ACHN (cell line): Measurements from ENCODE around the gene ATXN2.
"Not testable (repeated sequence)": the region's sequence is repeated elsewhere in the genome, so short reads cannot be mapped to it uniquely, and the experiment has no call there.

Experiments used
- DNase-seq: peaks from one replicate; pipeline ENCODE4 v3.0.0-alpha.2; 2015
- in situ Hi-C: cut with HindIII; loops from 2 replicates; pipeline ENCODE4 v1.10.0; 2017; ENCODE audit warnings: low sequenced_read_pairs, low pct_ligation_motif_present, low pct_unique_long_range_greater_than_20kb

ATXN2 gene

DNA sequence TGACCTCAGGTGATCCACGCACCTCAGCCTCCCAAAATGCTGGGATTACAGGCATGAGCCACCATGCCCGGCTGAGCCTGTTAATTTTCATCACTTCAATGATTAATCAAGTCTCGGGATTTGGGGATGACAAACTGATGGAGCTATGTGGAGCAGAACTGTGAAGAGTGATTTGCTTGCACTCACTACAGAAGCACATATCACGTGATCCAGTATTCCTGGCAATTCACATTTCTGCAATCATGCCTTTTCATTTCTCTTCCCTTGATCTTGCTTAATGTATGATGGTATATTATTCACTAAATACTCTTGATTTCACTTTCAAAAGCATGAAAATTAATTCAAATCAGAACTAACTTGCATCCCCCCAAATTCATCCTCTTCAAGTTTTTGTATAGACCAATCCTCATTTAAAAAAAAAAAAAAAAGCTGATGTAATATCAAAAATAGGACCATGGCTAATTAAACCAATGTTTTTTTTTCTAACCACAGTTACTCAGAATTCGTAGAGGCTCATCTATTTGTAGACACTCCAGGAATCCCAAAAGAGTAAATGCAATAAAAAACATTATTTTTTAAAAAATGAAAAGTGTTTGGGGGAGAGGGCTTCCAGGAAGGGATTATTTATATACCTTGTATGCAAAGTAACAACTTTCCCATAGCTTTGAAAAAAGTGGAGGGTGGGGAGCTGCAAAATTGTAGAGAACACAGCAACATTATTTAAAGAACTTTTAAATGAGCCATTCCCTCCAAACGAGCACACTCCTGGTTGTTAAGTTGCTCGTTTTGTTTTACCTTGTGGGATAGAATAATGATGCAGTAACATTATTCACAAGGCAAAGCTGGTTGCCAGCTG, 7.0 kb upstream of the ATXN2 start:
- DNase-seq, result no peak
- in situ Hi-C loops, result no loop called here

DNA sequence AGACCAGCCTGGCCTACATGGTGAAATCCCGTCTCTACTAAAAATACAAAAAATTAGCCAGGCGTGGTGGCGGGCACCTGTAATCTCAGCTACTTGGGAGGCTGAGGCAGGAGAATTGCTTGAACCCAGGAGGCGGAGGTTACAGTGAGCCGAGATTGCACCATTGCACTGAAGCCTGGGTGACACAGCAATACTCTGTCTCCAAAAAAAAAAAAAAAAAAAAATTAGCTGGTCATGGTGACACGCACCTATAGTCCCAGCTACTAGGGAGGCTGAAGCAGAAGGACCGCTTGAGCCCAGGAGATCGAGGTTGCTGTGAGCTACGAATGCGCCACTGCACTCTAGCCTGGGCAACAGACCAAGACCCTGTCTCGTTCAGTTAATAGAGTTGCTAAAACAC, 3.7 kb upstream of the ATXN2 start:
- DNase-seq, in situ Hi-C loops: not testable (repeated sequence)

DNA sequence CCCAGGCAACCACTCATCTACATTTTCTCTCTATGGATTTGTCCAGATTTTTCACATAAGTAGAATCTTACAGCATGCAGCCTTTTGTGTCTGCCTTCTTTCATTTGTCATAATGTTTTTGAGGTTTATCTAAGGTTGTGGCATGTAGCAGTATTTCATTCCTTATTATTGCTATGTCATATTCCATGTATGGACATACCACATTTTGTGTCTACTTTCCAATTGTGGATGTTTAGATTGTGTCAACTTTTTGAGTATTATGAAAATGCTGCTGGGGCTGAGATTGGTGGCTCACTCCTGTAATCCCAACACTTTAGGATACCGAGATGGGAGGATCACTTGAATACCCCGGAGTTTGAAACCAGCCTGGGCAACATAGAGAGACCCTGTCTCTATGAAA, 3.2 kb upstream of the ATXN2 start:
- DNase-seq, result no peak
- in situ Hi-C loops, result no loop called here

DNA sequence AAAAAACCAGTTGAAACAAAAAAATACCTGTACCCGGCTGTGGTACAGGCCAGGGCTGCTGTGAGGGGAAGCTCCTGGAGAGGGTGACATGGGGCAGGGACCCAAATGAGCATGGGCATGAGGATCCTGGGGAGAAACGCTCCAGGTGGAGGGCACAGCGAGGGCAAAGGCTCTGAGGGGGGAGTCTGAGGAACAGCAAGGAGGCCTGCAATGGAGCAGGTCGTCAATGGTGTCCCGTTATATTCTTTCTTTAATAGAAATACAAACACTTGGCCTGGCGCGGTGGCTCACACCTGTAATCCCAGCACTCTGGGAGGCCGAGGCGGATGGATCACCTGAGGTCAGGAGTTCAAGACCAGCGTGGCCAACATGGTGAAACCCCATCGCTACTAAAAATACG, 1.9 kb upstream of the ATXN2 start:
- in situ Hi-C loops, DNase-seq: not testable (repeated sequence)

DNA sequence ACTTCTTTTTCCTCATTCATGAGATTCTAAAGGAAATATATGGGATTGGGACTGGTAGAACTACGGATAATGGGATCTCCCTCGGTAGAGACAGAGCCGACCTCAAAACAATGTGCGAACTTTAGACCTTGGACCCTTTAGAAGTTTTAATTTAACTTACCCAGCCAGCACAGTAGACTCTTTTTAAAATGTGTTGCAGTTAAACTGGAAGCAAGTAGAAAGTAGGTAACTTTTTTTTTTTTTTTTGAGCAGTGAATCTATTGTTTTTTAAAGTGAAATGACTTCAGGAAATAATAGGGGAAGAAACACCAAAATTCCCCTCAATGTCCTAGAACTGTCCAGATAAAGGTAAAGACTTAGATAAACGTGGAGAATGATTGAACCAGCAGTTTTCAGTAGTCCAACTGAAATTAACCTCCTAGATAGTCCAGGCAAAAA, 1.1 kb upstream of the ATXN2 start:
- in situ Hi-C loops, result no loop called here
- DNase-seq, result no peak

DNA sequence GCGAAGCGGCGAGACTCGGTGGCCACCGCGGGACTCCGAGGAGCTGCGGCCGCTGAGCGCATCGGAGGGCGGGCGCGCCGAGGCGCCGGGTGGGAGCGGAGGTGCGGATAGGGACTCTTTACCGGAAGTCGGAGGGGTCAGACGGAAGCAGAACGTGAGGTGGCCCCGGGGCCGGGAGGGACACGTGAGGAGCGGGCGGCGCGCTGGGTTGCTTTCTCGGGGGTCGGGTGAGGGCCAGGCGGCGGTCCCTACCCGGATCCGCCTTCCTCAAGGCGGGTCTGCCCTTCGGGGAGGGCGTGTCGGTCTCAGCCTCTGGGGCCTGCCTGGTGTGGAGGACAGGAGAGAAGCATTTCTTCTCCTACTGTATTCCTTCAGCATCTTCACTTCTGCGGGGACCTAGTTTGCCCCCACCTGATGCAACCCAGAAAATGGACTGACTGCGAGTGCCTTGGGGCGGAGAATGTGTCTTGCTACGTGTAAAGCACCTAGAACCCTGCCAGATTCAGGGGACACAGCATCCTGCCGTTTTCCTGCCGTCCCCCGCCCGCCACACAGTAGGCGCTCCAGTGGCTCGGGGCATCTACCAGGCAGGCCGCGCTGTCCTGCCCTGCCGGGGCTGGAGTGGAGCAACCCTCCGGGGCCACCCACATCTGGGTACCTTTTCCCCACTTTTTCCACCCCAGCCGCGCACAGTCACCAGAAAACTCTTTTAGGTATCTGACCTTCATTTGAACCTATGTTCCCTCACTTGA, 514 bp upstream of the ATXN2 start:
- DNase-seq, result peak; percentile 98
- in situ Hi-C loops, result no loop called here

DNA sequence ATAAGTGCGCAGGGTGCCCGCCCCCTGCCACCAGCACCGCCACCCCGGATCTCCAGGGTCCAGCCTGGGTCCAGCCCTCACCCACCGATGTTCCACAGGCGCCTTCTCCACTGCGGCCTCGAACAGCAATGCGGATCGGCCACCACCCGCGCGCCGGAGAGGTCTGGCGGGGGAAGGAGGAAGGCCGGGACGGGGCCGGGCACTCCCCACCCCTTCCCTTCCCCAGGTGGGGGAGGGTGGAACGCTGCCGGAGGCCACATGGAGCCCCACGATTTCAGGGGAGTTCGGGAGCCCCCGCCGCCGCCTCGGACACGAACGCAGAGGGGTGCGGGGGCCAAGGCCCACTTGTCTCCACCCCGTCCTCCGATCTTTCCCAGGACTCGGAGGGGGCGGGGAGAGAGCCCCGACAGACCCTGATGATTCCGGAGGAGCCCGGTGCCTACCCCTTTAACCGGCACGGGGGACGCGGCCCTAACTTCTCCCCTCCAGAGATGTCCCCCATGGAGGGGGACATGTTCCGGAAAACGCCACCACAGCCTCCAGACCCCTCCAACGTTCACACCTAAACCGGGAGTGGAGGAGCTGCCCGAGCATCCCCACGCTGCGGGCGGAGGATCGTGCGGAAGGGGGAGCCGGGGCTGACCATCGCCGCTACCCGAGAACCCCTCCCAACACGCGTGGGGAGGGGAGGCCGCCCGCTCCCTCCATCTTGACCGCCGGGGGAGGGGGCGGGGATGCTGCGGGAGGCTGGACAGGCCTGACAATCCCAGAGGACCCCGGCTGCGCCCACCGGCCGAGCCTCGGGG, 1.1 kb downstream of the ATXN2 start:
- peak; percentile 57 for DNase-seq
- in situ Hi-C loops, result no loop called here

DNA sequence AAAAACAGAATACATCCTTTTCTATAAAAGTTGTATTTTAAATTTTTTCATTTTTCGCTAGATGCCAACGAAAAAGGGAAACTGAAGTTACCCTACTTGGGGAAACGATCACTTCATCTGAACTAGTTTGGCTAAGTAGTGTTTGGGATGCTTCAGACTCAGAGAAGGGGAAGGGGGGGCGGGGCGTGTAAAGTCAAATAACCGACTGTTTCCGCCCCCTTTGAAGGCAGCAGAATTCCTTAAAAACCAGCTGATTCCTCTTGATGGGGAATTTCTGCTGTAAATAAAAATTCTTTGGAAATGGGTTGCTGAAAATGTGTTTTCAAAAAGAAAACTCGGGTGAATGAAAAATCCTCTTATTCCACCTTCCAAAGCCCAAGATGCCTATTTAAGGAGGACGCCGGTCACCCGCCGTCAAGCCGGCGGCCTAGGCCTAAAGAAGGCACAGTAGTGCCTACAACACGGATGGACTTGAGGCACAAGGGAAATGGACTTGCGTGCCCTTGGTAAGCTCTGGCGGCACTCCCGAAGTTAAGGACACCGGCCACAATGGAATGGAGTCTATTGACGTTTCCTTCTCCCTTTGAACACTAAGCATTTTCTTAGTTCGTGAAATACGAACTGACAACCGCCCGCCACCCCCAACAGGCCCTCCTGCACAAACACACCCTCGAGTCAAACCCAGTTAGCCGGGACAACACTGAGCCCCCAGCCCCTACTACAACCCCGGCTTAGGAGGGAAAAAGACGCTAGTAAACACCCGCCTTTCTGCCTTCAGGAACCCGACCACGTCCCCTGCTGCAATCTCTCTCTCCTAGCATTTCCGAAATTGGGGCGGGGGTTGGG, 1.9 kb downstream of the ATXN2 start:
- DNase-seq, result peak; percentile 81
- in situ Hi-C loops, result no loop called here

DNA sequence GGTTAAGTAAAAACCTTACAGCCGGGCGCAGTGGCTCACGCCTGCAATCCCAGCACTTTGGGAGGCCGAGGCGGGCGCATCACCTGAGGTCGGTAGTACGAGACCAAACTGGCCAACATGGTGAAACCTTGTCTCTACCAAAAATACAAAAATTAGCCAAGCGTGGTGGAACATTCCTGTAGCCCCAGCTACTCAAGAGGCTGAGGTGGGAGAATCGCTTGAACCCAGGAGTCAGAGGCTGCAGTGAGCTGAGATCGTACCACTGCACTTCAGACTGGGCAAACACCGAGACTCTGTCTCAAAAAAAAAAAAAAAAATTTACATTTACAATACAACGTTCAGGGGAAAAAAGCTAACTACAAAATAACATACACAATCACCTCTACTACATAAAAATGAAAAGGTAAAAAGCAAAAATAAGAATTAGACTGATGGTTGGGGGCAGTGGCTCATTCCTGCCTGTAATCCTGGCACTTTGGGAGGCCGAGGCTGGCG, 3.7 kb downstream of the ATXN2 start:
- in situ Hi-C loops, result not testable (repeated sequence)

DNA sequence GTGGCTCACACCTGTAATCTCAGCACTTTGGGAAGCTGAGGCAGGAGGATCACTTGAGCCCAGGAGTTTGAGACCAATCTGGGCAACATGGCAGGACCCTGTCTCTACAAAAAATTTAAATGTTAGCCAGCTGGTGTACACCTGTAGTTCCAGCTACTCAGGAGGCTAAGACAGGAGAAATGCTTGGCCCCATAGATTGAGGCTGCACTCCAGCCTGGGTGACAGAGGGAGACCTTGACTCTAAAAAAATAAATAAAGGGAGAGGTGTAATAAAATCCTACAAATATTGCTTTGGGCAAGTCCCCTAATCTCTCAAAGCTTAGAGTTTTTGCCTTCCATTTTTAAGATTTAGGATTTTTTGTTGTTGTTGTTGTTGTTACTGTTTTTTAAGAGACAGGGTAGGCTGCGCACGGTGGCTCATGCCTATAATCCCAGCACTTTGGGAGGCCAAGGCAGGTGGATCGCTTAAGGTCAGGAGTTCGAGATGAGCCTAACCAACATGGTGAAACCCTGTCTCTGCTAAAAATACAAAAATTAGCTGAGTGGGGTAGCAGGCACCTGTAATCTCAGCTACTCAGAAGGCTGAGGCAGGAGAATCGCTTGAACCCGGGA, 7.6 kb downstream of the ATXN2 start:
- DNase-seq, in situ Hi-C loops: not testable (repeated sequence)

More for the DNA sequence above, 3.7 kb downstream of the ATXN2 start:
- not testable (repeated sequence) for DNase-seq

DNA sequence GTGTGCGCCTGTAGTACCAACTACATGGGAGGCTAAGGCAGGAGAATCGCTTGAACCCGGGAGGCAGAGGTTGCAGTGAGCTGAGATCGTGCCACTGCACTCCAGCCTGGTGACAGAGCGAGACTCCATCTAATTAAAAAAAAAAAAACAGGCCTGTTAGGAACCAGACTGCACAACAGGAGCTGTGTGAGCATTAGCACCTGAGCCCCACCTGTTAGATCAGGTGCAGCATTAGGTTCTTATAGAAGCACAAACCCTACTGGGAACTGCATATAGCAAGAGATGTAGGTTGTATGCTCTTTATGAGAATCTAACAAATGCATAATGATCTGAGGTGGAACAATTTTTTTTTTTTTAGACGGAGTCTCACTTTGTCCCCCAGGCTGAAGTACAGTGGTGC, 8.6 kb downstream of the ATXN2 start:
- DNase-seq, result no peak
- in situ Hi-C loops, result no loop called here

DNA sequence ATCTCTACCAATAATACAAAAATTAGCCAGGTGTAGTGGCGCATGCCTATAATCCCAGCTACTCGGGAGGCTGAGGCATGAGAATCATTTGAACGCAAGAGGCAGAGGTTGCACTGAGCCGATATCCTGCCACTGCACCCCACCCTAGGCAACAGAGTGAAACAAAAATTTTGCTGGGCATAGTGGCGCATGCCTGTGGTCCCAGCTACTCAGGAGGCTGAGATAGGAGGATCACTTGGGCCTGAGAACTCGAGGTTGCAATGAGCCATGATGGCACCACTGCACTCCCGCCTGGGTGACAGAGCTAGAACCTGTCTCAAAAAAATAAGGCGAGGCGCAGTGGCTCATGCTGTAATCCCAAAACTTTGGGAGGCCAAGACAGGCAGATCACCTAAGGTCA, 9.5 kb downstream of the ATXN2 start:
- in situ Hi-C loops, result no loop called here

DNA sequence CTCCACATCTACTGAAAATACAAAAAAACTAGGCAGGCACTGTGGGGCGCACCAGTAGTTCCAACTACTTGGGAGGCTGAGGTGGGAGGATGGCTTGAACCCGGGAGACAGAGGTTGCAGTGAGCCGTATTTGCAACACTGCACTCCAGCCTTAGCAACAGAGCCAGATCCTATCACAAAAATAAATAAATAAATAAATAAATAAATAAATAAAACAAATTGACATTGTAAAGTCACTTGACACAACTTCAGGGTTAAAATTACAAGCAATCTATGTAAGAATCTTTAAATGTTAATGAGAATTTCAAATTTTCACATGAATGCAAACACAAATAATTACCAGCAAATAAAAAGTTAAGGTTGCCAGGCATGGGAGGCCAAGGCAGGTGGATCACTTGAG, 11.1 kb downstream of the ATXN2 start:
- DNase-seq, result no peak
- in situ Hi-C loops, result no loop called here

More for the DNA sequence above, 9.5 kb downstream of the ATXN2 start:
- no peak for DNase-seq

DNA sequence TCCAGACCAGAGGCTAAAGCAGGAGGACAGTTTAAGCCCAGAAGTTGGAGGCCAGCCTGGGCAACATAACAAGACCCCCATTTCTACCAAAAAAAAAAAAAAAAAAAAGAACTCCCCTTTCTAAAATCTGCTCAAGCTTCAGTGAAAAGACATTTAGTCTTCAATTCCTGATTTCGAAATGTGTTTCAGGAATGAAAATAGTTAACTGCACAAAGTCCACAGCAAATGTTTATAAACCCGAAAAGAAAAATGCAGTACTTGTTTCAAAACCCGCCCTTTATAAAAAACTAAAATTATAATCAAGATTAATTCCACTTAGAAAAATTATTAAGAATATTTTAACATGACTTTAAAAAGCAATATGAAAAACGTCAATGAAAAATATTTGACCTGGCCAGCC, 12.1 kb downstream of the ATXN2 start:
- DNase-seq, result no peak
- in situ Hi-C loops, result no loop called here

DNA sequence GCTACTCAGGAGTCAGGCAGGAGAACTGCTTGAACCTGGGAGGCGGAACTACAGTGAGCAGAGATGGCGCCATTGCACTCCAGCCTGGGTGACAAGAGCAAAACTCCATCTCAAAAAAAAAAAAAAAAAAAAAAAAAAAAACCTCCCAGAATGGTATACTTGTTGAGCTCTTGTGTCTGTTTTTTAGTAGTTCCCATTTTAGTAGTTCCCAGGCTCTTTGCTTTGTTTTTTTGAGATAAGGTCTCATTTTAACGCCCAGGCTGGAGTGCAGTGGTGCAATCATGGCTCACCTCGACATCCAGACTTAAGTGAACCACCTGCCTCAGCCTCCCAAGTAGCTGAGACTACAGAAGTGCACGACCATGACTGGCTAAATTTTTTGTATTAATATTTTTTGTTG, 13.4 kb downstream of the ATXN2 start:
- in situ Hi-C loops, result no loop called here
- no peak for DNase-seq

DNA sequence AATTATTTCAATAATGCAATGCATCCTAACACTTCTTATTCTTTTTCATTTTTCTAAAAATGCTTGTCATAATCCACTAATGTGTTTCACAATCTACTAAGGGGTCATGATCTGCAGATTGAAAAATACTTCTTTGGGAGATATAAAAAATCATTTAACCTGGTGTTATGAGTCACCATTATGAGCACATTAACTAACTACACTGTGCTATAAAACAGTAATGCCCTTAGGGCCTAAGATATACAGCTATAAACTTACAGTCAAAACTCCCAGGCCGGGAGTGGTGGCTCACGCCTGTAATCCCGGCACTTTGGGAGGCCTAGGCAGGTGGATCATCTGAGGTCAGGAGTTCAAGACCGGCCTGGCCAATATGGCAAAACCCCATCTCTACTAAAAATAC, 14.2 kb downstream of the ATXN2 start:
- in situ Hi-C loops, result no loop called here
- no peak for DNase-seq

DNA sequence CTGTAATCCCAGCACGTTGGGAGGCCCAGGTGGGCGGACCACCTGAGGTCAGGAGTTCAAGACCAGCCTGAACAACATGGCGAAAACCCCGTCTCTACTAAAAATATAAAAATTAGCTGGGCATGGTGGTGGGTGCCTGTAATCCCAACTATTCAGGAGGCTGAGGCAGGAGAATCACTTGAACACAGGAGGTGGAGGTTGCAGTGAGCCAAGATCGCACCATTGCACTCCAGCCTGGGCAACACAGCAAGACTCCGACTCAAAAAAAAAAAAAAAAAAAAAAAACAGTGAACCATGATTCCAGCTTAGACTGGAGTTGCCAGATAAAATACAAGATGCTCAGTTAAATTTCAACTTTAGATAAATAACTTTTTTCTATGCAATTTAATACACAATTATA, 15.6 kb downstream of the ATXN2 start:
- in situ Hi-C loops, DNase-seq: not testable (repeated sequence)
